Cardiac fibroblast (primary cell): ENCODE data around the gene IFT20.
"Not testable (repeated sequence)": the region's sequence is repeated elsewhere in the genome, so short reads cannot be mapped to it uniquely, and the experiment has no call there.

Experiments used
- DNase-seq, 2 donors: peaks; one replicate each; pipeline versions ENCODE4 v3.0.0 to v3.0.0-alpha.2; 2010; ENCODE audit warnings: low read depth in 2 of 2
- H3K4me3 ChIP-seq, 2 donors: replicated peaks in 1 of 2; 1 replicate in 1 of 2; 2 replicates in 1 of 2; pipeline ENCODE4 v1.5.1; 2011; ENCODE audit warnings: low read depth in 2 of 2, low read length in 2 of 2, mild to moderate bottlenecking in 2 of 2, moderate library complexity in 1 of 2
- TF ChIP-seq, protein P1 (sequence below): IDR thresholded peaks from one replicate; pipeline ENCODE4 v1.5.1; 2011; ENCODE audit warnings: low read depth, mild to moderate bottlenecking, low read length, inconsistent platforms

Gene IFT20

DNA sequence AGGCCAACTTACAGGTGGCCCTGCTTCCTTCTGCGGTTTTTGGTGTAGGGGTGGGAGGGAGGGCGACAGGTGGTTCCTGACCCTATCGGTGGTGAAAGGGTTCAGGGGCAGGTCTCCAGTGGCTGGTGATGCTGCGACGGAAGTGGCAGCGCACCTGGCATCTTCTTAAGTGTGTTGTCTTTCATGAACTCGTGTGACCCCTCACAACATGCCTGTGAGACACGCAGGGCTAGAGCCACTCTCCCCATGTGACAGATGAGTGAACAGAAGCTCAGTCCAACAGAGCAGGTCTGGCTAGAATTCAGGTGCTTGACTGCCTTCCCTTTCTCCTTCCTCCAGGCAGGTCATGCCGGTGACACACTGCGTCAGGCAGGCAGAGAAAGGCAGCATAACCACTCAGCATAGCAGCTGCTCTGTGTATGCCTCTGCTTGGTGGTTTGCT, 8.2 kb upstream of the IFT20 start:
- no peak for DNase-seq
- TF ChIP-seq, protein P1, sequence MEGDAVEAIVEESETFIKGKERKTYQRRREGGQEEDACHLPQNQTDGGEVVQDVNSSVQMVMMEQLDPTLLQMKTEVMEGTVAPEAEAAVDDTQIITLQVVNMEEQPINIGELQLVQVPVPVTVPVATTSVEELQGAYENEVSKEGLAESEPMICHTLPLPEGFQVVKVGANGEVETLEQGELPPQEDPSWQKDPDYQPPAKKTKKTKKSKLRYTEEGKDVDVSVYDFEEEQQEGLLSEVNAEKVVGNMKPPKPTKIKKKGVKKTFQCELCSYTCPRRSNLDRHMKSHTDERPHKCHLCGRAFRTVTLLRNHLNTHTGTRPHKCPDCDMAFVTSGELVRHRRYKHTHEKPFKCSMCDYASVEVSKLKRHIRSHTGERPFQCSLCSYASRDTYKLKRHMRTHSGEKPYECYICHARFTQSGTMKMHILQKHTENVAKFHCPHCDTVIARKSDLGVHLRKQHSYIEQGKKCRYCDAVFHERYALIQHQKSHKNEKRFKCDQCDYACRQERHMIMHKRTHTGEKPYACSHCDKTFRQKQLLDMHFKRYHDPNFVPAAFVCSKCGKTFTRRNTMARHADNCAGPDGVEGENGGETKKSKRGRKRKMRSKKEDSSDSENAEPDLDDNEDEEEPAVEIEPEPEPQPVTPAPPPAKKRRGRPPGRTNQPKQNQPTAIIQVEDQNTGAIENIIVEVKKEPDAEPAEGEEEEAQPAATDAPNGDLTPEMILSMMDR: no peak
- H3K4me3 ChIP-seq: no peak overlapping the region

DNA sequence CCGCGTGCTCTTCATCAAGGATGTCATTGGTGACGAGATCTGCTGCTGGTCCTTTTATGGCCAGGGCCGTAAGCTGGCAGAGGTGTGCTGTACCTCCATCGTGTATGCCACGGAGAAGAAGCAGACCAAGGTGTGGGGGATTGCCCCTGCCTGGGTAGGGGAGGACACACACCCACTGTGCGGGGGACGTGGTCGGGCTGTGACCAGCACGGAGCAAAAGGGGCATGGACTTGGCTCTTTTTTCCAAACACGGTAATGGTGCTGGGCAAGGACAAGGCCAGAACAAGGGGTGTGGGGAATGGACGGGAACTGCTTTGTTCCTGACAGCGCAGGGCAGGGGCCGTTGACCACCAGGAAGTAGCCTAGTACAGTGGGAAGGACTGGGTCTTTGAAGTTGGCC, 7.0 kb upstream of the IFT20 start:
- DNase-seq: no peak
- TF ChIP-seq, protein P1: no peak
- H3K4me3 ChIP-seq: no peak overlapping the region

DNA sequence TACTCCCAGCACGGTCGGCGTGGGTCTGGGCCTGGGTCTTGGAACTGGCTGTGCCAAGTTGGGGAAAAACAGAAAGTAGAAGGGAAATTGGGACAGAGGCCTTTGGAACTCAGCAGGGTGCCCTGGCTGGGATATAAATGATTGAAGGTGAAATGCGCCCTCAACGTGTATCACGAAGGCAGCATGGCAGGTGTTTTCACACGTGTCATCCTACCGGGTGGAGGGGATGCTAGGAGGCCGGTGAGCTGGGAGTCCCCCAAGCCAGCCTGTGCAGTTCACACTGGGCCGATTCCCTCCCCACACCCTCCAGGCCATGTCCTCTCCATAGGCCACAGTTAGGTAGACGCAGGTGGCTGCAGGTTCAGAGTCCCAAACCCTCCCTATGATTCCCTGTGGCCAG, 6.2 kb upstream of the IFT20 start:
- TF ChIP-seq, protein P1: no peak
- DNase-seq: no peak
- H3K4me3 ChIP-seq: no peak overlapping the region

DNA sequence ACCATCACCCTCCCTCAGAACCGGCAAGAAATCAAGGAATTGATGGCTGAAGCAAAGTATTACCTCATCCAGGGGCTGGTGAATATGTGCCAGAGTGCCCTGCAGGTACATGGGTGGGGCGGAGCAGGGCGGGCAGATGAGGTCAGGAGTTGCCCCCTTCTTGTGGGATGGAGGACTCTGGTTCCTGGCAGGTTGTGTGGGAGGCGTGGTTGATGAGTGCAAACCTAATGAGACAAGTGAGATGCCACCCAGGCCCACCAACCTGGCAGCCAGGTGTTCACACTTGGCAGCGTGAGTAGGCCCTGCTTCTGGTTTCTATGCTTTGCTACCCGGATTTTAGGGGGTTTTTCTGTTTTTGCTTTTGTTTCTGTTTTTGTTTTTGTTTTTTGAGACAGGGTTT, 5.1 kb upstream of the IFT20 start:
- no peak overlapping the region for H3K4me3 ChIP-seq
- TF ChIP-seq, protein P1: no peak
- DNase-seq: no peak

DNA sequence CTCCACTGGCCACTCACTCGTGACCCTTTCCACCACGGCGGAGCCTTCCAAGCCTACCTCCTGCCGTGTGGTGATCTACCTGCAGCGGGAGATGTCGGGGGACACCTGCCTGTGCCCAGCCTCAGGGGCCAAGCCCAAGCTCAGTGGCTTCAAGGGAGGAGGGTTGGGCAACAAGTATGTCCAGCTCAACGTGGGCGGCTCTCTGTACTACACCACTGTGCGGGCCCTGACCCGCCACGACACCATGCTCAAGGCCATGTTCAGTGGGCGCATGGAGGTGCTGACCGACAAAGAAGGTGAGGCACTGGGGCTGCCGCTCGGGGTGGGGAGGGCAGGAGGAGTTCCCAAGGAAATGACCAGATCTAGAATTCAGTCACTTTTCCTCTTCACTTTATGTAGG, 4.2 kb upstream of the IFT20 start:
- TF ChIP-seq, protein P1: no peak
- no peak for DNase-seq
- no peak overlapping the region for H3K4me3 ChIP-seq

DNA sequence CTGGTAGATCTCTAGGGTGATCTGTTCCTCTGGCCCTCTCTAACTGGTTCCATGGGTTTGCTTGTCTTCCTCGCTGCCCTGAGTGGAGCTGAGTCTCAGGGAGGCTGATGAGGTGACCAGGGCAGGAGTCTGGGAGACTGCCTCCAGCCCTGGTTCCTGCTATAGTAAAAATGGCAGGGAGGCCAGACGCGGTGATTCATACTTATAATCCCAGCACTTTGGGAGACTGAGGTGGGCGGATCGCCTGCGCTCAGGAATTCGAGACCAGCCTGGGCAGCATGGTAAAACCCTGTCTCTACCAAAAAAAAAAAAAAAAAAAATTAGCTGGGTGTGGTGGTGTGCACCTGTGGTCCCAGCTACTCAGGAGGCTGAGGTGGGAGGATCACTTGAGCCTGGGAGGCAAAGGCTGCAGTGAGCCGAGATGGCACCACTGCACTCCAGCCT, 3.5 kb upstream of the IFT20 start:
- H3K4me3 ChIP-seq: not testable (repeated sequence)

DNA sequence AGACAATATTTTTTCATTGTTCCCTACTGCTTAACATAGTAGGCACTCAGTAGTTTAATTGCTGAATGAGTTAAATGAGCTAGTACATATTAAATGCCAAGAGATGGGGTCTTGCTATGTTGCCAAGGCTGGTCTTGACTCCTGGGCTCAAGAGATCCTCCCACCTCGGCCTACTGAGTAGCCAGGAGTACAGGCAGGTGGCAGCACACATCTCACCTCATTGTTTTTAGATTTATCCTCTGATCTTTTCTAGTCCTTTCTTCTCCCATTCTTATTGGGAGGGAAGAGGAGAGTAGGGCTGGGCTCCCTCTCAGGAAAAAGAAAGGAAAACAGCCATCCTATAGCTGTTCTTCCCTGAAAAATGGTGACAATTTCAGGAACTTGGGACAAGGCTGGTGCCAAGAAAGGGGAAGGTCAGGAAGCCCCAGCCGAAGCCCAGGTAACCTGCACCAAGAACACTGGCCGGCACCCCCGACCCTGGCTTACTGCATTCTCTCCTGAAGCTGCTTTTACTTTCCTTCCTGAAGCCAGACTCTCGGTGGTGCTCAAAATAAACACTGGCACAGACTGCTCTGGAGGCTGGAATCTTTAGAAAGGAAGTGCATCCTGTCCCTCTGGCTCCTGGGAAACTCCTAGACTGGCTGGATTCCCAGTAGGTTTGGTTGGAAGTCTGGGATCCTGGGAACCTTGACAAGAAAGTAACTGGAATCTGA, 2.9 kb upstream of the IFT20 start:
- DNase-seq: peak; percentile 62 to 78
- TF ChIP-seq, protein P1: no peak
- H3K4me3 ChIP-seq: peak overlapping the region in 1 of 2 donors; percentile 3

More for the DNA sequence above, 3.5 kb upstream of the IFT20 start:
- not testable (repeated sequence) for DNase-seq
